OCI-LY1 (cell line): ENCODE measurements around the gene FGGY.
"Not testable (repeated sequence)": the region's sequence is repeated elsewhere in the genome, so short reads cannot be mapped to it uniquely, and the experiment has no call there.

Experiments used
- H2AFZ ChIP-seq: fragments of 200-600 bp; sonication (generic), shearing (Covaris generic); 2 replicates; pipeline ENCODE4 v1.6.0; 2014; ENCODE audit warnings: antibody characterized with exemption, mild to moderate bottlenecking, low read length
- H3F3A ChIP-seq: fragments of 200-600 bp; sonication (generic), shearing (Covaris generic); 2 replicates; pipeline ENCODE4 v1.6.0; 2014; ENCODE audit warnings: mild to moderate bottlenecking, antibody characterized with exemption, low read length, moderate library complexity; ENCODE audit not compliant: insufficient read depth
- H3K27ac ChIP-seq: fragments of 200-600 bp; sonication (generic); 2 replicates; pipeline ENCODE4 v1.5.1; 2014; ENCODE audit warnings: low read length, mixed run types, mild to moderate bottlenecking, low read depth; ENCODE audit not compliant: poor library complexity, severe bottlenecking
- H3K27me3 ChIP-seq: fragments of 200-600 bp; sonication (generic); 2 replicates; pipeline ENCODE4 v1.6.0; 2014; ENCODE audit warnings: antibody characterized with exemption, mild to moderate bottlenecking, low read length, moderate library complexity; ENCODE audit not compliant: insufficient read depth
- H3K36me3 ChIP-seq: fragments of 200-600 bp; sonication (generic); 2 replicates; pipeline ENCODE4 v1.6.1; 2014; ENCODE audit warnings: mild to moderate bottlenecking, antibody characterized with exemption, low read length, moderate library complexity, mixed read lengths; ENCODE audit not compliant: insufficient read depth
- H3K4me1 ChIP-seq: fragments of 200-600 bp; sonication (generic); 2 replicates; pipeline ENCODE4 v1.5.1; 2014; ENCODE audit warnings: mild to moderate bottlenecking, low read length, moderate library complexity; ENCODE audit not compliant: insufficient read depth, severe bottlenecking
- H3K4me2 ChIP-seq: fragments of 200-600 bp; sonication (generic), shearing (Covaris generic); 2 replicates; pipeline ENCODE4 v1.6.1; 2014; ENCODE audit warnings: low read length
- H3K4me3 ChIP-seq: fragments of 200-600 bp; sonication (generic); 2 replicates; pipeline ENCODE4 v1.5.1; 2014; ENCODE audit warnings: low read length, low read depth, mild to moderate bottlenecking, mixed read lengths; ENCODE audit not compliant: poor library complexity, severe bottlenecking
- H3K79me2 ChIP-seq: fragments of 200-600 bp; shearing (Covaris generic); 2 replicates; pipeline ENCODE4 v1.6.1; 2016; ENCODE audit warnings: mixed run types, low read length, mixed read lengths; ENCODE audit not compliant: insufficient read depth
- H3K9ac ChIP-seq: fragments of 200-600 bp; sonication (generic), shearing (Covaris generic); 2 replicates; pipeline ENCODE4 v1.6.1; 2014; ENCODE audit warnings: mild to moderate bottlenecking, low read length, mixed read lengths
- H3K9me2 ChIP-seq: fragments of 200-600 bp; sonication (generic), shearing (Covaris generic); 2 replicates; pipeline ENCODE4 v1.6.1; 2014; ENCODE audit warnings: low read depth, mild to moderate bottlenecking, low read length, mixed read lengths
- H3K9me3 ChIP-seq: fragments of 200-600 bp; shearing (Covaris generic); 2 replicates; pipeline ENCODE4 v1.6.1; 2014; ENCODE audit warnings: low read length, mixed read lengths
- H4K20me1 ChIP-seq: fragments of 200-600 bp; sonication (generic), shearing (Covaris generic); 2 replicates; pipeline ENCODE4 v1.6.0; 2016; ENCODE audit warnings: mild to moderate bottlenecking, low read length; ENCODE audit not compliant: insufficient read depth
- EZH2 ChIP-seq: fragments of 200-600 bp; sonication (generic), shearing (Covaris generic); IDR thresholded peaks from 2 replicates; pipeline ENCODE4 v1.8.0; 2017; ENCODE audit warnings: borderline replicate concordance, mixed run types, mild to moderate bottlenecking, antibody characterized with exemption, low read length, moderate library complexity, mixed read lengths
- TF ChIP-seq, protein P1 (sequence below): fragments of 200-600 bp; sonication (generic), shearing (Covaris generic); IDR thresholded peaks from 2 replicates; pipeline ENCODE4 v1.5.1; 2017; ENCODE audit warnings: mild to moderate bottlenecking, antibody characterized with exemption, low read length, moderate library complexity, mixed read lengths

FGGY gene

DNA sequence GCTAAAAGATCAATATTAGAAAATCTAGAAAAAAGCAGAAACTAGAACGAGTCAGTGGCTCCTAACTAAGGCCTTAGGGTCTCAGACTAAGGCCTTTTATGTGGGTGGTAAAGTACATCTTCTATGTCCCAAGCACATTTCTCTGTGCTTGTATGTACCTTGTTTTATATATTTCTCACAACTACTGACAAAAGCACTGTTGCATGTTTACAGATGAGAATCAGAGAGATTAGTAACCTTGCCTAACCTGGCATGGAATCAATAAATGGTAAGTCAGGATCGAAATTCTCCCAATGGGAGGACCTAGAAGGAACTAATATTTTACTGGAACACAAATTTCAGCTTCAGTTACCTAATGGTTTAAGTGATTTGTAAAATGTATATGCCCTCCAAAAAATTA lies 160.9 kb downstream of the FGGY start:
- H3K9me3 ChIP-seq, result no peaks in the 10 kb centered on the region
- H3F3A ChIP-seq, result no peaks in the 10 kb centered on the region
- no peaks in the 10 kb centered on the region for H3K4me1 ChIP-seq
- no peaks in the 10 kb centered on the region for H4K20me1 ChIP-seq
- H3K79me2 ChIP-seq, result no peaks in the 10 kb centered on the region
- TF ChIP-seq, protein P1, sequence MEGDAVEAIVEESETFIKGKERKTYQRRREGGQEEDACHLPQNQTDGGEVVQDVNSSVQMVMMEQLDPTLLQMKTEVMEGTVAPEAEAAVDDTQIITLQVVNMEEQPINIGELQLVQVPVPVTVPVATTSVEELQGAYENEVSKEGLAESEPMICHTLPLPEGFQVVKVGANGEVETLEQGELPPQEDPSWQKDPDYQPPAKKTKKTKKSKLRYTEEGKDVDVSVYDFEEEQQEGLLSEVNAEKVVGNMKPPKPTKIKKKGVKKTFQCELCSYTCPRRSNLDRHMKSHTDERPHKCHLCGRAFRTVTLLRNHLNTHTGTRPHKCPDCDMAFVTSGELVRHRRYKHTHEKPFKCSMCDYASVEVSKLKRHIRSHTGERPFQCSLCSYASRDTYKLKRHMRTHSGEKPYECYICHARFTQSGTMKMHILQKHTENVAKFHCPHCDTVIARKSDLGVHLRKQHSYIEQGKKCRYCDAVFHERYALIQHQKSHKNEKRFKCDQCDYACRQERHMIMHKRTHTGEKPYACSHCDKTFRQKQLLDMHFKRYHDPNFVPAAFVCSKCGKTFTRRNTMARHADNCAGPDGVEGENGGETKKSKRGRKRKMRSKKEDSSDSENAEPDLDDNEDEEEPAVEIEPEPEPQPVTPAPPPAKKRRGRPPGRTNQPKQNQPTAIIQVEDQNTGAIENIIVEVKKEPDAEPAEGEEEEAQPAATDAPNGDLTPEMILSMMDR, result no peak
- no peak for TF ChIP-seq EZH2
- no peak overlapping the region for H2AFZ ChIP-seq
- no peak overlapping the region for H3K9ac ChIP-seq
- H3K9me2 ChIP-seq, result no peaks in the 10 kb centered on the region
- H3K36me3 ChIP-seq, result no peaks in the 10 kb centered on the region
- H3K4me3 ChIP-seq, result no peak overlapping the region
- H3K27ac ChIP-seq, result no peak overlapping the region
- H3K4me2 ChIP-seq, result no peak overlapping the region
- H3K27me3 ChIP-seq, result no peaks in the 10 kb centered on the region

DNA sequence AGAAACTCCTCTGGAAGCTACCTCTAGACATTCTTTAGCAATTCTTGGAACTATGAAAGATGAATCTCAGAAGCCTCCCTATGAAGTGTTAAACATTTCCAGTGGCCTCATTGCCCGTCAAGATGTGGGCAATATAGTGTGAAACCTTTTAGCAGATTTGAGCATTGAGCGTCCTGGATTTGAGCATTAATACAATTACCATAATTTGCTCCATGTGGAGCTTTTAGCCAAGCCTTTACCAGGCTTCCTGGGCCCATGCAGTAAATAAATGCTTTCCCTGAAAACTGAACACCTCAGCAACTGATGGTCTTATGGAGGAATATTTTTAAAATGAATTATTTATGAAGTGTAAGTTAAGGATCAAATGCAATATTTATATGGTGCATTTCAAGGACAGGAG lies 162.0 kb downstream of the FGGY start:
- H3K4me1 ChIP-seq, result no peaks in the 10 kb centered on the region
- TF ChIP-seq, protein P1, result no peak
- TF ChIP-seq EZH2, result no peak
- no peaks in the 10 kb centered on the region for H4K20me1 ChIP-seq
- no peaks in the 10 kb centered on the region for H3F3A ChIP-seq
- H3K27me3 ChIP-seq, result no peaks in the 10 kb centered on the region
- no peaks in the 10 kb centered on the region for H3K9me3 ChIP-seq
- H2AFZ ChIP-seq, result no peak overlapping the region
- H3K79me2 ChIP-seq, result no peaks in the 10 kb centered on the region
- no peak overlapping the region for H3K4me2 ChIP-seq
- no peaks in the 10 kb centered on the region for H3K36me3 ChIP-seq
- H3K27ac ChIP-seq, result no peak overlapping the region
- H3K9ac ChIP-seq, result no peak overlapping the region
- no peak overlapping the region for H3K4me3 ChIP-seq
- H3K9me2 ChIP-seq, result no peaks in the 10 kb centered on the region

DNA sequence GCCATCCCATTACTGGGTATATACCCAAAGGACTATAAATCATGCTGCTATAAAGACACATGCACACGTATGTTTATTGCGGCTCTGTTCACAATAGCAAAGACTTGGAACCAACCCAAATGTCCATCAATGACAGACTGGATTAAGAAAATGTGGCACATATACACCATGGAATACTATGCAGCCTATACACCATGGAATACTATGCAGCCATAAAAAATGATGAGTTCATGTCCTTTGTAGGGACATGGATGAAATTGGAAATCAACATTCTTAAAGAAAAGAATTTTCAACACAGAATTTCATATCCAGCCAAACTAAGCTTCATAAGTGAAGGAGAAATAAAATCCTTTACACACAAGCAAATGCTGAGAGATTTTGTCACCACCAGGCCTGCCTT lies 166.0 kb downstream of the FGGY start:
- H3K4me3 ChIP-seq, H3K27me3 ChIP-seq, H3K27ac ChIP-seq, H3K79me2 ChIP-seq, H3K4me1 ChIP-seq, H3K9me2 ChIP-seq, H3K9me3 ChIP-seq, H3K9ac ChIP-seq, H3K4me2 ChIP-seq, H3F3A ChIP-seq, H3K36me3 ChIP-seq, H4K20me1 ChIP-seq, H2AFZ ChIP-seq: not testable (repeated sequence)

DNA sequence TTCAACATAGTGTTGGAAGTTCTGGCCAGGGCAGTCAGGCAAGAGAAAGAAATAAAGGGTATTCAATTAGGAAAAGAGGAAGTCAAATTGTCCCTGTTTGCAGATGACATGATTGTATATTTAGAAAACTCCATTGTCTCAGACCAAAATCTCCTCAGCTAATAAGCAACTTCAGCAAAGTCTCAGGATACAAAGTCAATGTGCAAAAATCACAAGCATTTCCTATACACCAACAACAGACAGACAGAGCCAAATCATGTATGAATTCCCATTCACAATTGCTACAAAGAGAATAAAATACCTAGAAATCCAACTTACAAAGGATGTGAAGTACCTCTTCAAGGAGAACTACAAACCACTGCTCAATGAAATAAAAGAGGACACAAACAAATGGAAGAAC lies 168.6 kb downstream of the FGGY start:
- not testable (repeated sequence) for H2AFZ ChIP-seq, H3K27me3 ChIP-seq, H3K79me2 ChIP-seq, H3K4me3 ChIP-seq, H3K4me2 ChIP-seq, H3K9me2 ChIP-seq, H3K4me1 ChIP-seq, H3F3A ChIP-seq, H3K9me3 ChIP-seq, H3K36me3 ChIP-seq, H3K9ac ChIP-seq, H4K20me1 ChIP-seq, H3K27ac ChIP-seq
